Endothelial cell of umbilical vein (primary cell): Measurements from ENCODE around the gene RPS6KA5.

Experiments
- GATA2 ChIP-seq: IDR thresholded peaks from 2 replicates; pipeline ENCODE4 v1.7.0; 2011; ENCODE audit warnings: low read depth, mild to moderate bottlenecking, moderate library complexity, mixed read lengths, low read length; ENCODE audit not compliant: insufficient read length, insufficient read depth
- POLR2A ChIP-seq: IDR thresholded peaks from 2 replicates; pipeline ENCODE4 v1.6.1; 2012; ENCODE audit warnings: low read depth, mild to moderate bottlenecking, control low read depth, low read length
- POLR2AphosphoS5 ChIP-seq: IDR thresholded peaks from 2 replicates; pipeline ENCODE4 v1.6.1; 2012; ENCODE audit warnings: low read depth, mild to moderate bottlenecking, control low read depth, low read length, moderate library complexity; ENCODE audit not compliant: insufficient read depth
- TF ChIP-seq, protein P1 (sequence below), 2 donors: IDR thresholded peaks; 1 replicate in 1 of 2; 2 replicates in 1 of 2; pipeline ENCODE4 v1.5.1; 2011; ENCODE audit warnings: low read length in 2 of 2, mild to moderate bottlenecking in 2 of 2, moderate library complexity in 2 of 2, control low read depth in 1 of 2, inconsistent platforms in 1 of 2, low read depth in 1 of 2; ENCODE audit not compliant: insufficient read depth in 1 of 2; ENCODE audit errors: extremely low read depth in 1 of 2

- TF ChIP-seq, protein P1, sequence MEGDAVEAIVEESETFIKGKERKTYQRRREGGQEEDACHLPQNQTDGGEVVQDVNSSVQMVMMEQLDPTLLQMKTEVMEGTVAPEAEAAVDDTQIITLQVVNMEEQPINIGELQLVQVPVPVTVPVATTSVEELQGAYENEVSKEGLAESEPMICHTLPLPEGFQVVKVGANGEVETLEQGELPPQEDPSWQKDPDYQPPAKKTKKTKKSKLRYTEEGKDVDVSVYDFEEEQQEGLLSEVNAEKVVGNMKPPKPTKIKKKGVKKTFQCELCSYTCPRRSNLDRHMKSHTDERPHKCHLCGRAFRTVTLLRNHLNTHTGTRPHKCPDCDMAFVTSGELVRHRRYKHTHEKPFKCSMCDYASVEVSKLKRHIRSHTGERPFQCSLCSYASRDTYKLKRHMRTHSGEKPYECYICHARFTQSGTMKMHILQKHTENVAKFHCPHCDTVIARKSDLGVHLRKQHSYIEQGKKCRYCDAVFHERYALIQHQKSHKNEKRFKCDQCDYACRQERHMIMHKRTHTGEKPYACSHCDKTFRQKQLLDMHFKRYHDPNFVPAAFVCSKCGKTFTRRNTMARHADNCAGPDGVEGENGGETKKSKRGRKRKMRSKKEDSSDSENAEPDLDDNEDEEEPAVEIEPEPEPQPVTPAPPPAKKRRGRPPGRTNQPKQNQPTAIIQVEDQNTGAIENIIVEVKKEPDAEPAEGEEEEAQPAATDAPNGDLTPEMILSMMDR (IDR thresholded peaks at IDR 0.05; ENCODE audit: extremely low read depth in 1 of 2, insufficient read depth in 1 of 2, low read depth in 1 of 2, low read length in 2 of 2): no peak
- TF ChIP-seq POLR2A (no peak), POLR2AphosphoS5 (no peak), GATA2 (no peak)
Measured at GRCh38 chr14:91092073-91092472, 31.6 kb upstream of the RPS6KA5 start.
